ENCODE measurements around the gene ABHD2.
"Not testable (repeated sequence)": the region's sequence is repeated elsewhere in the genome, so short reads cannot be mapped to it uniquely, and the experiment has no call there.

Gene ABHD2

GRCh38 chr15:89227425-89227824, 139.2 kb downstream of the ABHD2 start:
- no peak for DNase-seq (ENCODE audit: low spot score)

GRCh38 chr15:89230277-89230676, 142.0 kb downstream of the ABHD2 start:
- DNase-seq (ENCODE audit: low spot score): no peak

- no peak for DNase-seq (ENCODE audit: low spot score)
These were observed 143.6 kb downstream of the ABHD2 start for GRCh38 chr15:89231832-89232231.

DNA sequence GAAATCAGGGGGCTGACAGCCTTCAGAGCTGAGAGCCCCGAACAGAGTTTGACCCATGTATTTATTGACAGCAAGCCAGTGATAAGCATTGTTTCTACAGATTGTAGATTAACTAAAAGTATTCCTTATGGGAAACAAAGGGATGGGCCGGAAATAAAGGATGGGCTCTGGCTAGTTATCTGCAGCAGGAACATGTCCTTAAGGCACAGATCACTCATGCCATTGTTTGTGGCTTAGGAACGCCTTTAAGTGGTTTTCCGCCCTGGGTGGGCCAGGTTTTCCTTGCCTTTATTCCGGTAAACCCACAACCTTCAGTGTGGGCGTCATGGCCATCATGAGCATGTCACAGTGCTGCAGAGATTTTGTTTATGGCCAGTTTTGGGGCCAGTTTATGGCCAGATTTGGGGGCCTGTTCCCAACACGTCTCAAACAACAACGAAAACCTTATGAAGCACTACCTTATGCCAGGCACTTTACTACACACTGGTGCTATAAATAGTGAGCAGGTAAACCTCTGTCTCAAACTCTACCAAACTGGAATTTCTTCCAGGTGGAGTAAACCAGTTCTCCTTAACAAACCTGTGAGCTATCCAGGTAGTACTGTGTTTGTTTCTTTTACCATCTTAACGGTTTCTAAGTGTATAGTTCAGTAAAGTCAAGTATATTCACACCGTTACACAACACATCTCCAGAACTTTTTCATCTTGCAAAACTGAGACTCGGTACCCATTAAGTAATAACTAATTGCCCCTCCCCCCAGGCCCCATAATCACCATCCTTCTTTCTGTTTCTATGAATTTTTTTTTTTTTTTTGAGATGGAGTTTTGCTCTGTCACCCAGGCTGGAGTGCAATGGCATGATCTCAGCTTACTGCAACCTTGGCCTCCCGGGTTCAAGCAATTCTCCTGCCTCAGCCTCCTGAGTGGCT, 151.9 kb downstream of the ABHD2 start:
- DNase-seq (ENCODE audit: low spot score): not testable (repeated sequence)

- DNase-seq (ENCODE audit: low spot score): no peak
These were observed 154.9 kb downstream of the ABHD2 start for GRCh38 chr15:89243046-89243690.

DNA sequence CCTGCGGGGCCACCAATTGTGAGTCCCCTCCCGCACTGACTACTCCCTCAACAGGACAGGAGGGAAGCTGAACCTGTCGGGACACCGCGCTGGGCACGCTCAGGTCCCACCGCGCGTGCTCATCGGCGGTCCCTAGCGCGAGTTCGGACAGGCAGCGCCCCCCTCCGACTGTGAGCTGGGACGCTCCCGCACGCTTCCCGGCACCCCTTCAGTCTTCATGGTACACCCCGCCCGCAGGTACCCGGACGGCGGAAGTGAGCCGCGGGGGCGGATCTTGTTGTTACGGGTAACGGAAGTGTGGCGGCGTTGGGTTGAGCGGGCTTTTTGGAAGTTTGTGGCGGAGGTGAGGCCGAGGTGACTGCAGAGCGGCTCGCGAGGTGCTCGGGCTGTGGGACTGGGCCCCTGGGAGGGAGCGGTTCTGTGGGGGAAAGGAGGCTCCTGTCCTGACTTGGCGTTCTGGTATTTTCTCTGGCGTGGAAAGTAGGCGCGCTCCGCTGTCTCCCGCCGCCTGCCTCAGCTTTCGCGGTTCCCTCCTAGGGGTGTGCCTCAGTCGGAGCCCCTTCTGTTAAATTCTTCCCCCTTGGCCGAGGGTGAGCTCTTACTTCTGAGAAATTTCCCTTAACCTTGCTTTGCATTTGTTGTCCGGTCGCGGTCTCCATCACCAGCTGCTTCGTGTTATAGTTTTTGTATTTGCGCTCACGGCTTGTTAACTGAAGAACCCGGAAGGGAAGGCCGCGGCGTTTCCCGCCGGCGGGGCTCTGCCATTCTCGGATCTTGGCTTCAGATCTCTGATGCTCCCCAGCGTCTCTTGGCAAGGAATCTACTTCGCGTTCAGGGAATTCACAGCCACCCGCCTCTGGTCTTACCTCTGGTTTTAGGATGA, 155.7 kb downstream of the ABHD2 start, which contains the start of gene FANCI:
TSS of gene FANCI (plus strand) at position 289 of the 883 bp plus-strand sequence. CDS start 3,669 bp downstream, outside the sequence.
- peak; percentile 95 for DNase-seq (ENCODE audit: low spot score)

DNA sequence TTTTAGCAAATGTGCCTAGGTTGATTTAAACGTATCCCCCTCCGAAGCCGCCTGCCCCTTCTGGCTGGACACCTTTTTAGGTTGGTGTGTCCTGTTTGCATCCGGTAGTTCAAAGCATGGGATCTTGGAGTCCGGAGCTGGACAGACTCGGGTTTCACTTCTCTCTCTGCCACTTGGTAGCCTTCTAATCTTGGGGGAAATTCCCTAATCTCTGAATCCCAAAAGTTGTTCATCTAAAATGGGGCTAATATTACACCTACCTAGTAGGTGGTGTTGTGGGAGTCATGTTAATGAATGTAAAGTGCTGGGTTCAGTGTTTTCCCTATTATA, 156.3 kb downstream of the ABHD2 start:
- no peak for DNase-seq (ENCODE audit: low spot score)

- no peak for DNase-seq (ENCODE audit: low spot score)
These were observed 159.2 kb downstream of the ABHD2 start for GRCh38 chr15:89247446-89247845.

GRCh38 chr15:89248584-89248983, 160.3 kb downstream of the ABHD2 start:
- no peak for DNase-seq (ENCODE audit: low spot score)

DNA sequence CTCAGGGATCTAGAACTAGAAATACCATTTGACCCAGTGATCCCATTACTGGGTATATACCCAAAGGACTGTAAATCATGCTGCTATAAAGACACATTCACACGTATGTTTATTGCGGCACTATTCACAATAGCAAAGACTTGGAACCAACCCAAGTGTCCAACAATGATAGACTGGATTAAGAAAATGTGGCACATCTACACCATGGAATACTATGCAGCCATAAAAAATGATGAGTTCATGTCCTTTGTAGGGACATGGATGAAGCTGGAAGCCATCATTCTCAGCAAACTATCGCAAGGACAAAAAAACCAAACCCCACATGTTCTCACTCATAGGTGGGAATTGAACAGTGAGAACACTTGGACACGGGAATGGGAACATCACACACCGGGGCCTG, 161.9 kb downstream of the ABHD2 start:
- not testable (repeated sequence) for DNase-seq (ENCODE audit: low spot score)

Measured in Ammon's horn (tissue), 1 donor.